GM21825 (cell line): ENCODE data around the gene COL6A1.
"Not testable (repeated sequence)": the region's sequence is repeated elsewhere in the genome, so short reads cannot be mapped to it uniquely, and the experiment has no call there.

Source experiments
- ATAC-seq: cut with Tn5 transposase; IDR thresholded peaks from one replicate; pipeline ENCODE4 v1.9.1; 2021; ENCODE audit warnings: mild to moderate bottlenecking, moderate library complexity; ENCODE audit not compliant: unreplicated experiment

The COL6A1 gene

GRCh38 chr21:45964649-45965048 lies 16.9 kb upstream of the COL6A1 start:
- no peak for ATAC-seq

- ATAC-seq = no peak
Observed at GRCh38 chr21:45965084-45965809, 16.3 kb upstream of the COL6A1 start.

- ATAC-seq = no peak
Observed at GRCh38 chr21:45966791-45967394, 14.7 kb upstream of the COL6A1 start.

- ATAC-seq = no peak
Observed at GRCh38 chr21:45969921-45970673, 11.5 kb upstream of the COL6A1 start.

- ATAC-seq = no peak
Observed at GRCh38 chr21:45970674-45971615, 10.6 kb upstream of the COL6A1 start.

- ATAC-seq = no peak
Observed at GRCh38 chr21:45971616-45972352, 9.8 kb upstream of the COL6A1 start.

- no peak for ATAC-seq
Observed at GRCh38 chr21:45972353-45972715, 9.2 kb upstream of the COL6A1 start.

- no peak for ATAC-seq
Observed at GRCh38 chr21:45972716-45973474, 8.7 kb upstream of the COL6A1 start.

- ATAC-seq = peak; percentile 53
Observed at GRCh38 chr21:45973475-45974072, 8.0 kb upstream of the COL6A1 start.

GRCh38 chr21:45974073-45975019 lies 7.2 kb upstream of the COL6A1 start:
- peak; percentile 14 for ATAC-seq

GRCh38 chr21:45975020-45975666 lies 6.4 kb upstream of the COL6A1 start:
- ATAC-seq = no peak

GRCh38 chr21:45975667-45976409 lies 5.7 kb upstream of the COL6A1 start:
- ATAC-seq = not testable (repeated sequence)

- no peak for ATAC-seq
Observed at GRCh38 chr21:45976701-45977311, 4.8 kb upstream of the COL6A1 start.

- ATAC-seq = no peak
Observed at GRCh38 chr21:45977396-45977795, 4.2 kb upstream of the COL6A1 start.

GRCh38 chr21:45979141-45979631 lies 2.4 kb upstream of the COL6A1 start:
- no peak for ATAC-seq

GRCh38 chr21:45979651-45980050 lies 1.9 kb upstream of the COL6A1 start:
- no peak for ATAC-seq
